ENCODE results near the gene STRA8. TPM values are rescaled to one million over a fixed set of nuclear protein-coding genes. Genes with fewer than 3 reads are reported as not detected.
"Not testable (repeated sequence)": the region's sequence is repeated elsewhere in the genome, so short reads cannot be mapped to it uniquely, and the experiment has no call there.

STRA8 gene
- total RNA-seq, 2 experiments from 2014 or later, result not detected

DNA sequence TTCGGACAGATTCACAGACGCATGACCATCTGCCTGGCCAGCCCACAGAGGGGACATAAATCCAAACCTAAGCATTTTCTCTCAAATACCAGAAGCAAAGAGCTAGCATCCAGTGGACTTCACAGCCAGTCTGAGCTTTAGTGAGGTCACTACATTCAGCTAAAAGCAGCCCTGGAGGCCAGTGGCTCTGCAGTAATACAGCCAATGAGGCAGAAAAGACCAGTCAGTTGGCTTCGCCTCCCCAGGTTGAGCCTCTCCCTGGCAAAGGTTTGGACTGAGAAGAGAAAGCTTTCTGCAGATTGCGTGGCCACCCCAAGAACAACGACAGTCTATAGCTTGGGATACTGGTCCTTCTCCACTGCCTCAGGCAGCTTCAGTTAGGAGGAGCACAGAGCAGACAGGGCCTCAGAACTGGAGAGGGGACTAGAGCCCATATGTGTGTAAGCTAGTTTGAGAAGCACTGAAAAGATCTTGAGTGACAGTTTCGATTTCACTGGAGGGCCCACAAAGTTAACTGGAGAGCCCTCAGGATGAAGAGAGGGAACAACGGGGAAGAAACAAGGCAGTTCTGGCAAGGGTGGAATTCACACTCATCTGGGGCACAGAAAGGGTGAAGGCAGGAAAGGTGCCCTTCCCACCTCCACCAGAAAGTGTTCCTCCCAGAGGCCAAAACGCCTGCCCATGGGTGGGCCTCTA, 26.1 kb upstream of the STRA8 start:
- DNase-seq, result no peak
- intact Hi-C loops (cut with micrococcal nuclease), result no loop called here
- H3K27ac Mint-ChIP-seq, result no peak overlapping the region
- no peaks in the 10 kb centered on the region for H3K9me3 Mint-ChIP-seq
- H3K36me3 Mint-ChIP-seq (ENCODE audit: low read depth), result peaks cover 21% of the 10 kb centered on the region
- H3K4me1 Mint-ChIP-seq (ENCODE audit: low read depth), result peaks cover 58% of the 10 kb centered on the region
- H3K27me3 Mint-ChIP-seq (ENCODE audit: low read depth), result no peaks in the 10 kb centered on the region
- H3K4me3 Mint-ChIP-seq, result no peak overlapping the region
- CTCF ChIA-PET, result interaction anchor here (0.7 to 1.7 kb wide), 2 partner anchors 9 to 73 kb away, joined by 3 to 4 read pairs; no protein-coding TSS in a partner anchor

DNA sequence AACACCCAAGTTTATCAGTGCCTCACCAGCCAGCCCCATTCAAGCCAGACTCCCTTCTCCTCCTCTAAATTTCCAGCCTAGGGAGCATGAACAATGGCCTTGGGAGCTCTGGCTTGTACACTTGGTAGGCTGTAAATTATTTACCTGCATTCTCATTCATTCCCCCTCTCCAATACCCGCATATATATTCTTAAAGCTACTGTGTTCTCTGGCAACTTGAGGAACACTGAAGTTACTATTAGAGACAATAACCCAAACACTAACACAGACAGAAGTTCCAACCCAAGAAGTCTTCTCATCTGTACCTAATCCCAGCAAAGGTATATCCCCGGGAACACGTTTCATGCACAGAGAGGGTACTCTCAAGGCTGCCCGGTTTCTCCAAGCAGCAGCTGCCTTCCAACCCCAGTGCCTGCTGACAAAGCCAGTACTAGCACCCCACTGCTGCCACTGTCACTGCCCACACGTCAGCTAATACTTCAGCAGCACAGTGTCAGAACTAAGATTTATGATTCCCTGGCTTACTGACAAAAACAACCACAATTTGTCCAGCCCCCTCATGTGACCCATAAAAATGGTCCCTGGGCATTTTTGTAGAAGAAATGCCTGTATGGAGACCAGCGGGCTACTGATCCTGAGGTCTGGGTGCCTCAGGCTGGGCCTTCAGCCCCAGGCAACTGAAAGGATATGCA, 25.4 kb upstream of the STRA8 start:
- Mint-ChIP-seq H3K4me3 (no peak overlapping the region), H3K4me1 (ENCODE audit: low read depth) (peaks cover 55% of the 10 kb centered on the region), H3K27ac (no peak overlapping the region), H3K36me3 (ENCODE audit: low read depth) (peaks cover 21% of the 10 kb centered on the region), H3K27me3 (ENCODE audit: low read depth) (no peaks in the 10 kb centered on the region), H3K9me3 (no peaks in the 10 kb centered on the region)
- intact Hi-C loops (cut with micrococcal nuclease), result no loop called here
- CTCF ChIA-PET, result interaction anchor here (1.7 kb wide), 1 partner anchor 72 kb away, joined by 4 read pairs; no protein-coding TSS in a partner anchor
- no peak for DNase-seq

DNA sequence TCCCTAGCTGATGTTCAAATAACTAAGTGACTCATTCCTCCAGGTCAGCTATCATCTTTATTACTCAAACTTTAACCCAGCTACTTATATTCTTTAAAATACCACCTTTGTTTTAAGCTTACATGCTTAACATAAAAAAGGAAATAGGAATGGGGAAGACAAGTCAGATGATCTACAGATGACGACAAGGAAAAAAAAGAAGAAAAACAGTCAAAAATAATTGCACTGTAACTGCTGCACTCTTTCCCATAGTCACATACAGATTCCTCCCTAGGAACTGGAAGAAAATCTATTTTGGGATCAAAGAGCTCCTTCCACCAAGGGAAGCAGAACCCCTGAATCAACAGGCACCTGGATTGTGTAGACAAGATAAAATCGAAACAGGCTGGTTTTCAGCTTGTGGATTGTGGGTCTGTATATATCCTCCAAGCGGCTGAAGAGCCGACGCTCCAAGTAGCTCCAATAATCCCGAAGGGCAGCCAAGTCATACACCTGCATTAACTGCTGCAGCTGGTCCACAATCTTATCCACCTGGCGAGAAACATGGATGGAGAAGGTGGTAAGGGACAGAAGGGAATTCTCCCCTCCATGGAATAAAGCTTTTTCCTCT, 24.3 kb upstream of the STRA8 start:
- CTCF ChIA-PET, result interaction anchor here (0.7 to 2.6 kb wide), 3 partner anchors 31 to 254 kb away, joined by 3 to 10 read pairs (median 4); no protein-coding TSS in a partner anchor
- Mint-ChIP-seq H3K4me1 (ENCODE audit: low read depth) (peaks cover 47% of the 10 kb centered on the region), H3K27ac (no peak overlapping the region), H3K27me3 (ENCODE audit: low read depth) (no peaks in the 10 kb centered on the region), H3K36me3 (ENCODE audit: low read depth) (peaks cover 12% of the 10 kb centered on the region), H3K4me3 (no peak overlapping the region), H3K9me3 (no peaks in the 10 kb centered on the region)
- DNase-seq, result no peak
- intact Hi-C loops (cut with micrococcal nuclease), result no loop called here

DNA sequence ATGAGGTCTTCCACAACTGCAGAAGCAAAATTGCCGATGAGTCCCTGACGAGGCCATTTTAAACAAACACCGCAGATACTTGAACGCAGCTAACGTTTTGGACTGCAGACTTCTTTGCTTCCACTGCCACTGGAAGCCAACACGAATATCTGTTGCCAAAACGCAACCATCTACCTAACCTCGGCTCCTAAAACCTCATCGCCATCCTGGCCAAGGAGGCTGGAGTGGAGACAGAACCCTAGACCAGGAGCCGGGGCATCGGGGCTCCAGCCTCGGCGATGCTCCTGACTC, 22.8 kb upstream of the STRA8 start:
- Mint-ChIP-seq H3K4me3 (peak overlapping the region; percentile 98), H3K4me1 (ENCODE audit: low read depth) (peaks cover 46% of the 10 kb centered on the region)
- DNase-seq, result peak; percentile 37

DNA sequence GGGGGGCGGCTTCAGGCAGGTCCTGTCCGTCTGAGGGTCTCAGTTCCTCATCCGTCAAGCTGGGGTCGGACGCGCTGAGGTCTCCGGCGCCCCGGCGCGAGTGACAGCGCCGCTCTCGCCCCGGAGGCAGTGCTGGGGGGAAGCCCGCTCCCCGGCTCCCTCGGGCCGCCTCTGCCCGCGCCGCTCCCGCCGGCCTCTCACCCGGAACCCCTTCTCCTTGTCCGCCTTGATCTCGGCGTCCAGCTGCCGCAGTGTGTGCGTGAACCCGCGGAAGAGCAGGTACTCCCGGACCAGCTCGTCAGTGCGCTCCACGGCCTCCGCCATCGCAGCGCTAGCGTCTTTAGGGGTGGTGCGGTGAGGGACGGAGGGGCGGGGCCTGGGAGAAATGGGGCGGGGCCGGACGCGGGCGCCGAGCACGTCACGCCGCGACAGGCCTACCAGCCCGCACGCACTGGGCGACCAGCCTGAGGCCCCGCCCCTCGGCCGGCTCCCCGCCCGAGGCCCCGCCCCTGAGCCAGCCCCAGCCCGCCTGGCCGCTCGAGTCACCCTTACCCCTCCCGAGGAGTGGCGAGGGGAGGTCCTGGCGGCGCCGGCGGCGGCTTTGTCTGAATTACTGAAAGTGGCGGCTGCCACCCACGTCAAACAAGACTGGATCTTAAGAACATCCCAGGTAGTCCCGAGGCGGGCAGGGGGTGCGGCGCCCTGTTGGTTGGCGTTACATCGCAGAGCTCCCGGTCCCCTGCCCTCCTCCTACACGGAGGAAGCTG, 22.3 kb upstream of the STRA8 start, which contains the start of gene WDR91:
Gene WDR91, minus strand, starts transcription at position 348 of the 767 bp plus-strand sequence. Its CDS starts 24 bp downstream, at position 324.
- Mint-ChIP-seq H3K4me1 (ENCODE audit: low read depth) (peaks cover 41% of the 10 kb centered on the region), H3K36me3 (ENCODE audit: low read depth) (peaks cover 6% of the 10 kb centered on the region), H3K27ac (peak within 1 kb of the TSS; percentile 85), H3K4me3 (peak within 1 kb of the TSS; percentile 98), H3K9me3 (no peaks in the 10 kb centered on the region), H3K27me3 (ENCODE audit: low read depth) (no peaks in the 10 kb centered on the region)
- DNase-seq, result peak; percentile 96
- intact Hi-C loops (cut with micrococcal nuclease), result loop anchor here (1.0 to 5.0 kb wide), 13 partner anchors 41 to 894 kb away; partner anchors contain the start of genes AGBL3, BPGM, CNOT4 and CYREN
- CTCF ChIA-PET, result interaction anchor here (0.7 to 2.6 kb wide), 4 partner anchors 40 to 578 kb away, joined by 3 to 10 read pairs (median 4); no protein-coding TSS in a partner anchor

More for the DNA sequence above, 22.8 kb upstream of the STRA8 start:
- no peaks in the 10 kb centered on the region for H3K9me3 Mint-ChIP-seq
- H3K27me3 Mint-ChIP-seq (ENCODE audit: low read depth), result no peaks in the 10 kb centered on the region
- H3K36me3 Mint-ChIP-seq (ENCODE audit: low read depth), result peaks cover 10% of the 10 kb centered on the region
- intact Hi-C loops (cut with micrococcal nuclease), result loop anchor here (1.0 to 5.0 kb wide), 13 partner anchors 41 to 894 kb away; partner anchors contain the start of genes AGBL3, BPGM, CNOT4 and CYREN
- peak overlapping the region; percentile 46 for H3K27ac Mint-ChIP-seq
- CTCF ChIA-PET, result interaction anchor here (0.7 to 2.6 kb wide), 5 partner anchors 33 to 578 kb away, joined by 3 to 10 read pairs (median 4); no protein-coding TSS in a partner anchor

DNA sequence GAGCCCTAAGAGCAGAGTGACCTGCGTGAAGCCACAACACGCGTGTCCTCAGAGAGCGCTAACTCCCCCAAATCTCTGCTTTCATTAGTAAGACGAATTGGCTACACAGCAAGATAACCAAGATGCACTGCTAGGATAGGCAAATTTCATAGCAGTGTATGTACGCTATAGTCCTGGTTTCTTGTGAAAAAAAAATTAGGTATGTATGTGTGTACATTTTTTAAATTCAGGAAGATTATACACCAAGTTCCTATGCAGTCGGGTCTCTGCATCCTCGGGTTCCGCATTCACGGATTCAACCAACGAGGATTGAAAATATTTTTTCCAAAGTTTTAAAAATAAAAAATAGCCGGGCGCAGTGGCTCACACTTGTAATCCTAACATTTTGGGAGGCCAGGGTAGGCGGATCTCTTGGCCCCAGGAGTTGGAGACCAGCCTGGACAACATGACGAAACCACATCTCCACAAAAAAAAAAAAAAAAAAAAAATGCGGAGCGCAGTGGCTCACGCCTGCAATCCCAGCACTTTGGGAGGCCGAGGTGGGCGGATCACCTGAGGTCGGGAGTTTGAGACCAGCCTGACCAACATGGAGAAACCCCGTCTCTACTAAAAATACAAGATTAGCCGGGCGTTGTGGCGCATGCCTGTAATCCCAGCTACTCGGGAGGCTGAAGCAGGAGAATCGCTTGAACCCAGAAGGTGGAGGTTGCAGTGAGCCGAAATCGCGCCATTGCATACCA, 21.5 kb upstream of the STRA8 start:
- peak overlapping the region; percentile 66 for H3K27ac Mint-ChIP-seq
- not testable (repeated sequence) for H3K27me3 Mint-ChIP-seq (ENCODE audit: low read depth); H3K36me3 Mint-ChIP-seq (ENCODE audit: low read depth); H3K9me3 Mint-ChIP-seq; DNase-seq
- H3K4me1 Mint-ChIP-seq (ENCODE audit: low read depth), result peaks cover 36% of the 10 kb centered on the region
- peak overlapping the region; percentile 98 for H3K4me3 Mint-ChIP-seq
- CTCF ChIA-PET, result interaction anchor here (2.6 kb wide), 1 partner anchor 43 kb away, joined by 10 read pairs; no protein-coding TSS in a partner anchor
- intact Hi-C loops (cut with micrococcal nuclease), result loop anchor here (1.0 to 5.0 kb wide), 13 partner anchors 40 to 895 kb away; partner anchors contain the start of genes AGBL3, BPGM, CNOT4 and CYREN

DNA sequence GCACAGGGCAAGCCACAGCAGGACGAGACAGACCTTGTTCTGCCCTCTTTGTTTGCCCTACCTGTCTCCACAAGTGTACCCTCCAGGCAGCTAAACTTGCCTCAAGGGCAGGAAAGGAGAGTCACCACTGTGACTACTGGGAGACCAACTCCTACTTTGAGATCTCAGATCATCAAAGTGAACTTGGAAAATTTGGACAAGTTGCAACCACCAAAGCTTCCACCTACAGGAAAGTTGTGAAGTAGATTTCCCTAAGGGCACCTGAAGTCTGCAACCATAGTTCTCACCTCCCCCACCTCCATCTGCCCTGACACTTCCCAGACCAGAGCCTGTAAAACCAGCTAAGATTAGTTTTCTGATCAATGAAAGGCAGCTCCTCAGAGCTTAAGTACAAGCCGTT, 19.8 kb upstream of the STRA8 start:
- Mint-ChIP-seq H3K4me3 (no peak overlapping the region), H3K36me3 (ENCODE audit: low read depth) (peaks cover 1% of the 10 kb centered on the region), H3K9me3 (no peaks in the 10 kb centered on the region), H3K27me3 (ENCODE audit: low read depth) (no peaks in the 10 kb centered on the region), H3K4me1 (ENCODE audit: low read depth) (peaks cover 19% of the 10 kb centered on the region), H3K27ac (no peak overlapping the region)
- CTCF ChIA-PET, result no interaction called here
- no peak for DNase-seq
- intact Hi-C loops (cut with micrococcal nuclease), result loop anchor here (5.0 kb wide), 2 partner anchors 763 to 897 kb away; partner anchors contain the start of genes MTPN and SLC35B4

DNA sequence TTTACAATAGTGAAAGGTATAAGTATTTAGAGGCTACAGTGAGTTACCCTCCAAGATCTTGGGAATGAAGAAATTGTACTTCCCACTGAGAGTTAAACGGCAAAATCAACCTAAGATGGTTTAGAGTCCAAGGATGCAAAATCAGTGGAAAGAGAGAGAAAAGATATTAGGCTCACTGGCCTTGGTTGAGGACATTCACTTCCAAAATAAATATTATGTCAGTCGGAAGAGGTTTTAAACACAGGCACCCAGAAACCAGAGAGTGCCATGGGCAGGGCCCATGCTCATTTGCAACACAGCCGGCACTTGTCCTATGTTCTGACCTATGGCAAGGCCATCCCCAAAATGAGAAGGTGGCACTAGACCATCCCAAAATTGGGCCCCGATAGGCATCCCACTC, 18.5 kb upstream of the STRA8 start:
- peaks cover 6% of the 10 kb centered on the region for H3K4me1 Mint-ChIP-seq (ENCODE audit: low read depth)
- CTCF ChIA-PET, result no interaction called here
- no peaks in the 10 kb centered on the region for H3K9me3 Mint-ChIP-seq
- H3K36me3 Mint-ChIP-seq (ENCODE audit: low read depth), result peaks cover 1% of the 10 kb centered on the region
- H3K27me3 Mint-ChIP-seq (ENCODE audit: low read depth), result no peaks in the 10 kb centered on the region
- intact Hi-C loops (cut with micrococcal nuclease), result no loop called here
- H3K4me3 Mint-ChIP-seq, result no peak overlapping the region
- H3K27ac Mint-ChIP-seq, result no peak overlapping the region
- DNase-seq, result no peak

DNA sequence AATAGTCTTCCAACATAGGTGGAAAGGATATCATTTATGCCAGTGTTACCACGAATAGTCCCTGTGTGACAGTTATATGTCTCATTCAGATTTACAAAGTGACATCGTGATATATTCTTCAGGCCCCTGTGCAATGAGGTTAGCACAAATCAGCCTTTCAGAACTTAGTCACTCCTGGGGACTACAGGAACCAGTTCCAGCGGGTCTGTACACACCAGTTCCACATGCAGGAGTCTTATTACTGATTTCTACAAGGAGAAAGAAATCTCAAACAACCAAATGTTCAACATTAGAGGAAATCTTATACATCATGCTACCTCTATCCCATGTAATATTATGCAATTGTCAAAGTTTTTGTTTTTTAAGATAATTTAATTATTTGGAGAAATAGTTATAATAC, 17.9 kb upstream of the STRA8 start:
- Mint-ChIP-seq H3K27me3 (ENCODE audit: low read depth) (no peaks in the 10 kb centered on the region), H3K27ac (no peak overlapping the region), H3K4me3 (no peak overlapping the region), H3K36me3 (ENCODE audit: low read depth) (peaks cover 1% of the 10 kb centered on the region), H3K9me3 (no peaks in the 10 kb centered on the region), H3K4me1 (ENCODE audit: low read depth) (peaks cover under 1% of the 10 kb centered on the region)
- DNase-seq, result no peak
- intact Hi-C loops (cut with micrococcal nuclease), result no loop called here
- CTCF ChIA-PET, result no interaction called here

DNA sequence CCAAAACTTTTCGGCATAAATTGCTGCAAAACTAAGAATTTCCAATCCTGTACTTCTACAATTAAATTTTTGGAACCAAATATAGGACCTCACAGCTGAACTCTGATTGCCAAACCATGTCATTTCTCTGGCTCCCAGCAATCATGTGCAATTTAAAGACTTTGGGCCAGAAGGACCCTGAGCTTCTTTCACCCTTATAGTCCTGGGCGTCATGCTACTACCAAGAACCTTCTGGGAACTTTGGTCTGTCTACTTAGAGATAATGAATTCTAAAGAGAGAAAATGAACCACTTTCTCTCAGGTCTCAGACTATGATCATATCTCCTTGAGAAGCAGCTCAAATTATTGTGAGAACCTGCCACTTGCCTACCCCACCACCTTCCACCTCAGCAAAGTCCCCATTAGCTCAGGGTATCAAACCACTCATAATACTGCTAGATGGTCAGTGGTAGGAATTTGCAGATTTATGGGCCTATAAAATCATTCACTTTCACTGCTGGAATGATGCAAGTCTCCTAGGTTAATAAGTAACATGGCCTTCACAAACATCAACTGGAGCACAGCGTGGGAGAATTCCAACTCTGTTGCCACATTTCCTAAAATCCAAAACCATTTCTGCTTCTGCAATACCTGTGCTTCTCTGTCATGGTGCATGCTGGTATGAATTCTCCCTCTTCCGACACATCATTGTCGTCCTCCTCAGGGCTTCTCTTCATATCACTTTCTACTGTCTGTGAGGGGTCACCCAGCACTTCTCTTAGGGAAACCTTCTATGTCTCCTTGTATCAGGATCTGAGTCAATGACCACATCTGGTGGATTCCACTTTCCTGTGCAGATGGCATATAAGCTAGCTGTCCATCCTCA, 15.8 kb upstream of the STRA8 start:
- no peaks in the 10 kb centered on the region for H3K4me1 Mint-ChIP-seq (ENCODE audit: low read depth)
- no peaks in the 10 kb centered on the region for H3K36me3 Mint-ChIP-seq (ENCODE audit: low read depth)
- CTCF ChIA-PET, result interaction anchor here (1.0 kb wide), 1 partner anchor 20 kb away, joined by 4 read pairs; no protein-coding TSS in a partner anchor
- H3K4me3 Mint-ChIP-seq, result no peak overlapping the region
- H3K9me3 Mint-ChIP-seq, result no peaks in the 10 kb centered on the region
- H3K27ac Mint-ChIP-seq, result no peak overlapping the region
- intact Hi-C loops (cut with micrococcal nuclease), result no loop called here
- H3K27me3 Mint-ChIP-seq (ENCODE audit: low read depth), result no peaks in the 10 kb centered on the region
- DNase-seq, result no peak

Data from activated naive CD4-positive, alpha-beta T cell treated with anti-CD3 and anti-CD28 coated beads for 36 hours (primary cell).